ENCODE results near the gene CRB3.

DNA sequence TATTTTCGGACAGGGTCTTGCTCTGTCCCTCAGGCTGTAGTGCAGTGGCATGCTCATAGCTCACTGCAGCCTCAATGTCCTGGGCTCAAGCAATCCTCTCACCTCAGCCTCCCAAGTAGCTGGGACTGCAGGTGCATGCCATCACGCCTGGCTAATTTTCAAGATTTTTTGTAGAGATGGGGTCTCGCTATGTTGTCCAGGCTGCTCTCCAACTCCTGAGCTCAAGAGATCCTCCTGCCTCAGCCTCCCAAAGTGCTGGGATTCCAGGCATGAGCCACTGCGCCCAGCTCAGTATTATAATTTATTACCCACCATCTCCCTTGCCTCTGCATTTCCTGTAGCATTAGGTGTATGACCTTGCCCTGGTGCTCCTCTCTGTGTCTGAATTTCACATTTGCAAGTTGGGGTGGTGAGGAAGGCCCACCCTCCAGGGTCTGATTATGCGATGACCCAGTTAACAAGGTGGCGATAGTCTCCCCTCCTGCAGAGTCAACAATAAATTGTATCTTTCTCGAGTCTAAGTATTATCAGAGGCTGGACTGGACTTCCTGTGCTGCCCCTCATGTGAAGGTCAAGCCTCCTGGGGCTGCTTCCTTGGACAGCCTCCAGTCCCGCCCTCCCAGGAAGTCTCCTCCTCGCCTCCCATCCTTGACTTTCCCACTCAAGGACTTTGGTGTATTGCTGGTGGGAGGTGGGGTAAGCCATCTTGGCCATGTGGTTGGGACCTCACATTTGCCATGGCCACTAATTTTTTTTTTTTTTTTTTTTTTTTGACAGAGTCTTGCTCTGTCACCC lies 39.5 kb downstream of the CRB3 start:
- TF ChIP-seq EP300 (IDR thresholded peaks at IDR 0.05) = no peak
- no peak for TF ChIP-seq POLR2A (IDR thresholded peaks at IDR 0.05)

All from stomach (tissue), 4 donors.